H1 (cell line): ENCODE results near the gene FIZ1. TPM values are rescaled to one million over a fixed set of nuclear protein-coding genes. Genes with fewer than 3 reads are reported as not detected.

ENCODE experiments used
- CTCF ChIA-PET: fragments of 300-600 bp; sonication (Branson Sonifier 250); formaldehyde crosslinking; loops from one replicate; lab custom pipeline; 2021; ENCODE audit not compliant: partially characterized antibody; lab: Charles Lee
- POLR2A ChIA-PET: fragments of 300-600 bp; sonication (Branson Sonifier 250); formaldehyde crosslinking; loops from one replicate; lab custom pipeline; 2021; ENCODE audit warnings: inconsistent platforms; ENCODE audit not compliant: partially characterized antibody; lab: Charles Lee
- DNase-seq, 2 experiments: peaks; one replicate each; pipeline versions ENCODE4 v3.0.0 to v3.0.0-alpha.2; 2010 to 2022; ENCODE audit warnings: low spot score in 2 of 2, low read depth in 1 of 2, mixed read lengths in 1 of 2
- FAIRE-seq: peaks from 2 replicates; lab custom pipeline; 2011; peaks lifted over from hg19 to GRCh38; lab: Jason Lieb, UNC
- H2AFZ ChIP-seq: 2 replicates; pipeline ENCODE4 v1.8.1; 2012; ENCODE audit warnings: low read length, inconsistent platforms
- H2AK5ac ChIP-seq: 2 replicates; pipeline ENCODE4 v1.6.1; 2013; ENCODE audit warnings: low read depth, low read length
- H2BK120ac ChIP-seq: replicated peaks from 2 replicates; pipeline ENCODE3; 2013; ENCODE audit warnings: low read depth, low read length, inconsistent platforms
- H2BK12ac ChIP-seq: 2 replicates; pipeline ENCODE4 v1.6.1; 2013; ENCODE audit warnings: low read depth, low read length
- H2BK15ac ChIP-seq: 2 replicates; pipeline ENCODE4 v1.6.1; 2013; ENCODE audit warnings: low read length
- H2BK20ac ChIP-seq: 2 replicates; pipeline ENCODE4 v1.6.1; 2013; ENCODE audit warnings: low read length
- H2BK5ac ChIP-seq: 2 replicates; pipeline ENCODE4 v1.6.1; 2013; ENCODE audit warnings: low read depth, low read length
- H3K14ac ChIP-seq: 2 replicates; pipeline ENCODE4 v1.6.1; 2013; ENCODE audit warnings: inconsistent platforms; ENCODE audit not compliant: insufficient read length
- H3K18ac ChIP-seq: 2 replicates; pipeline ENCODE4 v1.6.1; 2013; ENCODE audit warnings: low read length; ENCODE audit errors: extremely low read depth
- H3K23ac ChIP-seq: 2 replicates; pipeline ENCODE4 v1.6.1; 2013; ENCODE audit warnings: inconsistent platforms; ENCODE audit not compliant: insufficient read length
- H3K23me2 ChIP-seq: 2 replicates; pipeline ENCODE4 v1.6.1; 2013; ENCODE audit warnings: low read depth, low read length
- H3K27ac ChIP-seq: 2 replicates; pipeline ENCODE4 v1.6.1; 2011; ENCODE audit warnings: low read depth, low read length, inconsistent platforms
- H3K27me3 ChIP-seq, 4 experiments: replicated peaks in 1 of 4; 1 replicate in 1 of 4; 2 replicates in 3 of 4; pipeline versions ENCODE4 v1.6.1 to v1.8.1; 2011 to 2013; ENCODE audit warnings: low read length in 3 of 4, mild to moderate bottlenecking in 3 of 4, inconsistent platforms in 2 of 4, mixed read lengths in 2 of 4, moderate library complexity in 1 of 4; ENCODE audit not compliant: control insufficient read depth in 3 of 4, insufficient read depth in 3 of 4; ENCODE audit errors: extremely low read depth in 1 of 4
- H3K36me3 ChIP-seq, 4 experiments: 2 replicates each; pipeline versions ENCODE4 v1.6.1 to v1.8.1; 2011 to 2013; ENCODE audit warnings: mild to moderate bottlenecking in 4 of 4, low read length in 3 of 4, moderate library complexity in 2 of 4, control low read depth in 1 of 4, inconsistent platforms in 1 of 4; ENCODE audit not compliant: insufficient read depth in 4 of 4, control insufficient read depth in 2 of 4
- H3K4ac ChIP-seq: replicated peaks from 2 replicates; pipeline ENCODE3; 2013; ENCODE audit warnings: low read length, low read depth, mixed read lengths, inconsistent platforms; ENCODE audit not compliant: insufficient read length
- H3K4me1 ChIP-seq, 4 experiments: replicated peaks in 1 of 4; 1 replicate in 1 of 4; 2 replicates in 3 of 4; pipeline versions ENCODE4 v1.6.1 to v1.8.1; 2011 to 2013; ENCODE audit warnings: low read length in 3 of 4, inconsistent platforms in 2 of 4, mixed read lengths in 1 of 4; ENCODE audit not compliant: insufficient read depth in 4 of 4, control insufficient read depth in 3 of 4
- H3K4me2 ChIP-seq, 2 experiments: 2 replicates each; pipeline versions ENCODE4 v1.6.1 to v1.8.1; 2011 to 2013; ENCODE audit warnings: low read depth in 2 of 2, low read length in 2 of 2, control low read depth in 1 of 2, inconsistent platforms in 1 of 2, mild to moderate bottlenecking in 1 of 2; ENCODE audit not compliant: insufficient read depth in 1 of 2
- H3K4me3 ChIP-seq, 4 experiments: fragments of 200-600, 300-600 bp in 1 of 4; sonication (generic), shearing (Covaris generic), sonication (Bioruptor Twin) in 1 of 4; 2 replicates each; pipeline versions ENCODE4 v1.5.1 to v1.8.1; 2011 to 2016; ENCODE audit warnings: low read length in 4 of 4, low read depth in 3 of 4, control low read depth in 2 of 4, inconsistent platforms in 2 of 4, mild to moderate bottlenecking in 2 of 4, mixed read lengths in 1 of 4, moderate library complexity in 1 of 4; ENCODE audit not compliant: insufficient read depth in 2 of 4; ENCODE audit errors: extremely low read depth in 1 of 4
- H3K56ac ChIP-seq: replicated peaks from 2 replicates; pipeline ENCODE3; 2013; ENCODE audit warnings: low read depth, mild to moderate bottlenecking, mixed read lengths, low read length, inconsistent platforms; ENCODE audit not compliant: insufficient read length
- H3K79me1 ChIP-seq: 2 replicates; pipeline ENCODE4 v1.6.1; 2013; ENCODE audit warnings: low read depth, low read length, control low read depth
- H3K79me2 ChIP-seq, 2 experiments: 2 replicates each; pipeline versions ENCODE4 v1.6.1 to v1.8.1; 2012 to 2013; ENCODE audit warnings: low read length in 2 of 2, mild to moderate bottlenecking in 2 of 2, inconsistent platforms in 1 of 2; ENCODE audit not compliant: insufficient read depth in 2 of 2, control insufficient read depth in 1 of 2
- H3K9ac ChIP-seq, 4 experiments: replicated peaks in 1 of 4; 1 replicate in 1 of 4; 2 replicates in 3 of 4; pipeline versions ENCODE4 v1.6.1 to v1.8.1; 2011 to 2013; ENCODE audit warnings: low read depth in 3 of 4, low read length in 3 of 4, control low read depth in 2 of 4, mild to moderate bottlenecking in 2 of 4, moderate library complexity in 2 of 4, inconsistent platforms in 1 of 4; ENCODE audit errors: extremely low read depth in 1 of 4
- H3K9me3 ChIP-seq, 2 experiments: 2 replicates each; pipeline versions ENCODE4 v1.6.1 to v1.8.1; 2012 to 2013; ENCODE audit warnings: mild to moderate bottlenecking in 2 of 2, moderate library complexity in 2 of 2, control low read depth in 1 of 2, inconsistent platforms in 1 of 2, low read depth in 1 of 2, low read length in 1 of 2, mixed read lengths in 1 of 2; ENCODE audit not compliant: insufficient read depth in 2 of 2
- H4K20me1 ChIP-seq, 2 experiments: replicated peaks in 1 of 2; 2 replicates each; pipeline versions ENCODE3 to v1.8.1; 2011 to 2013; ENCODE audit warnings: inconsistent platforms in 2 of 2, low read length in 2 of 2, mild to moderate bottlenecking in 1 of 2; ENCODE audit not compliant: insufficient read depth in 2 of 2, control insufficient read depth in 1 of 2
- H4K5ac ChIP-seq: 2 replicates; pipeline ENCODE4 v1.6.1; 2013; ENCODE audit warnings: low read length, low read depth, mixed read lengths, inconsistent platforms; ENCODE audit not compliant: insufficient read length
- H4K8ac ChIP-seq: 2 replicates; pipeline ENCODE4 v1.8.0; 2013; ENCODE audit warnings: mild to moderate bottlenecking, moderate library complexity, low read length, inconsistent platforms; ENCODE audit not compliant: insufficient read depth; ENCODE audit errors: extremely low read depth
- H4K91ac ChIP-seq: replicated peaks from 2 replicates; pipeline ENCODE3; 2013; ENCODE audit warnings: low read length, mixed read lengths, inconsistent platforms; ENCODE audit not compliant: insufficient read length
- CHD1 ChIP-seq: IDR thresholded peaks from 2 replicates; pipeline ENCODE4 v1.6.1; 2012; ENCODE audit warnings: low read depth, low read length, improper control_type of control experiment
- E2F6 ChIP-seq: IDR thresholded peaks from 2 replicates; pipeline ENCODE4 v1.6.1; 2012; ENCODE audit warnings: inconsistent platforms
- EGR1 ChIP-seq: IDR thresholded peaks from 2 replicates; pipeline ENCODE4 v1.6.1; 2011; ENCODE audit warnings: low read depth, low read length, borderline replicate concordance
- HDAC6 ChIP-seq: IDR thresholded peaks from one replicate; pipeline ENCODE4 v1.7.1; 2012; ENCODE audit warnings: low read depth, mild to moderate bottlenecking, inconsistent platforms, low read length, moderate library complexity
- KDM1A ChIP-seq: fragments of 200-600, 300-600 bp; sonication (generic); IDR thresholded peaks from 2 replicates; pipeline ENCODE4 v1.7.1; 2016; ENCODE audit warnings: mild to moderate bottlenecking, low read length, borderline replicate concordance
- KDM4A ChIP-seq: IDR thresholded peaks from one replicate; pipeline ENCODE4 v1.7.1; 2012; ENCODE audit warnings: low read depth, mild to moderate bottlenecking, moderate library complexity, low read length, inconsistent platforms; ENCODE audit not compliant: severe bottlenecking
- NRF1 ChIP-seq: IDR thresholded peaks from 2 replicates; pipeline ENCODE4 v1.6.1; 2011; ENCODE audit warnings: mild to moderate bottlenecking, low read depth, low read length, improper control_type of control experiment
- PHF8 ChIP-seq: fragments of 200-600 bp; sonication (generic); conservative IDR thresholded peaks from 2 replicates; pipeline ENCODE4 v1.7.1; 2012; ENCODE audit warnings: low read depth, mild to moderate bottlenecking, inconsistent platforms, low read length, moderate library complexity
- RAD21 ChIP-seq, 2 experiments: IDR thresholded peaks in 1 of 2; conservative IDR thresholded peaks in 1 of 2; 2 replicates each; pipeline ENCODE4 v1.6.1; 2011; ENCODE audit warnings: low read depth in 2 of 2, low read length in 2 of 2, improper control_type of control experiment in 1 of 2, inconsistent platforms in 1 of 2, mild to moderate bottlenecking in 1 of 2, moderate library complexity in 1 of 2
- RXRA ChIP-seq: IDR thresholded peaks from 2 replicates; pipeline ENCODE4 v1.6.1; 2011; ENCODE audit warnings: low read depth, mild to moderate bottlenecking, low read length, moderate library complexity; ENCODE audit not compliant: insufficient read depth
- SAP30 ChIP-seq: fragments of 300-600 bp; sonication (generic); IDR thresholded peaks from 2 replicates; pipeline ENCODE4 v1.7.1; 2012; ENCODE audit warnings: low read length, moderate library complexity, mild to moderate bottlenecking, inconsistent platforms; ENCODE audit not compliant: insufficient read depth, insufficient replicate concordance
- SUZ12 ChIP-seq: fragments of 200-600 bp; sonication (generic); IDR thresholded peaks from 2 replicates; pipeline ENCODE4 v1.6.1; 2012; ENCODE audit warnings: mild to moderate bottlenecking, inconsistent platforms, low read length, moderate library complexity, mixed read lengths
- WGBS, 2 experiments: shearing (Covaris generic) in 1 of 2; methylation state at CpG; one replicate each; pipeline versions ENCODE4 v1.1.6 to v1.1.7; 2013 to 2015; ENCODE audit warnings: low lambda C conversion rate in 2 of 2, mixed read lengths in 2 of 2, inconsistent platforms in 1 of 2, low coverage in 1 of 2, missing lambda C conversion rate in 1 of 2; ENCODE audit not compliant: insufficient replicate concordance in 2 of 2, insufficient coverage in 1 of 2, insufficient read length in 1 of 2; ENCODE audit errors: extremely low coverage in 1 of 2, missing lambda C conversion rate in 1 of 2; 5-methylcytosine and 5-hydroxymethylcytosine counted together
- polyA plus RNA-seq, 7 experiments: library from polyadenylated mRNA; depleted of rRNA in 3 of 7; stranded (reverse) in 5 of 7; unstranded in 2 of 7; fragments of >200 nt in 5 of 7; fragments of 200-250 nt in 2 of 7; gene quantifications; 1 replicate in 5 of 7; 2 replicates in 1 of 7; 4 replicates in 1 of 7; pipeline versions ENCODE4 v1.2.1 to v1.2.3, GENCODE V29; 2011 to 2013; ENCODE audit warnings: missing spikeins in 2 of 7, mixed read lengths in 2 of 7
- total RNA-seq: library from RNA; stranded (reverse); fragmentation: NEBNext Ultra II Directional; extraction: Animal tissue kit (Norgen Biotek cat#: 25700); gene quantifications from 2 replicates; pipeline ENCODE4 v1.2.1, GENCODE V29; 2021

FIZ1 gene
- total and polyA plus RNA-seq, 2 of the 8 experiments (the other 6 are each of a cell fraction or from before 2014, with no cell fraction given) = 9.1 to 18.5 TPM

GRCh38 chr19:55623561-55623960, 24.2 kb upstream of the FIZ1 start:
- CTCF ChIA-PET = interaction anchor here (0.8 to 8.0 kb wide), 3 partner anchors 9 to 29 kb away, joined by 3 to 38 read pairs (median 9); partner anchors contain the start of gene ZNF865
- no peaks in the 10 kb centered on the region for H3K9me3 ChIP-seq
- no peak for TF ChIP-seq CHD1
- TF ChIP-seq KDM1A = no peak
- no peak for TF ChIP-seq SAP30
- no peak for TF ChIP-seq NRF1
- no peak for TF ChIP-seq RXRA
- TF ChIP-seq PHF8 = no peak
- TF ChIP-seq EGR1 = no peak
- TF ChIP-seq SUZ12 = no peak
- no peak for TF ChIP-seq HDAC6
- no peak for TF ChIP-seq E2F6
- TF ChIP-seq KDM4A = no peak
- no peak for TF ChIP-seq RAD21 (IDR thresholded peaks at IDR 0.05 in 1 of 2, conservative IDR thresholded peaks at IDR 0.05 in 1 of 2; ENCODE audit: low read depth in 2 of 2, low read length in 2 of 2)

More at GRCh38 chr19:55623561-55623960, 24.2 kb upstream of the FIZ1 start:
- no peak for FAIRE-seq
- peak overlapping the region; percentile 29 to 50; a peak in 1 of 4 replicates for H3K4me2 ChIP-seq
- H3K18ac ChIP-seq = no peak overlapping the region
- H4K91ac ChIP-seq = no peak overlapping the region
- peaks cover 0 to 3% (median 0%) of the 10 kb centered on the region in 4 experiments; a peak in 3 of 7 replicates for H3K4me1 ChIP-seq
- no peak overlapping the region for H2BK12ac ChIP-seq
- DNase-seq = no peak
- H3K4ac ChIP-seq = no peak overlapping the region
- H4K20me1 ChIP-seq = peaks cover 1 to 5% of the 10 kb centered on the region in 2 experiments
- no peak overlapping the region for H2BK15ac ChIP-seq
- H2AK5ac ChIP-seq = no peak overlapping the region
- no peak overlapping the region for H3K56ac ChIP-seq
- peaks cover 0 to 11% (median 1%) of the 10 kb centered on the region in 4 experiments; a peak in 4 of 8 replicates for H3K36me3 ChIP-seq
- peak overlapping the region; percentile 25 to 95 (median 59); a peak in 7 of 8 replicates for H3K4me3 ChIP-seq
- H3K79me2 ChIP-seq = no peaks in the 10 kb centered on the region
- no peak overlapping the region for H2BK20ac ChIP-seq
- H3K14ac ChIP-seq = no peak overlapping the region
- no peak overlapping the region for H3K9ac ChIP-seq
- H3K27ac ChIP-seq = no peak overlapping the region
- WGBS, 2 experiments = 91% methylated on average over 7 of the region's 7 CpGs; no CpG with 5 or more reads in 1 of the 2 experiments
- H2AFZ ChIP-seq = no peak overlapping the region
- H3K23me2 ChIP-seq = no peaks in the 10 kb centered on the region
- POLR2A ChIA-PET = interaction anchor here (1.0 to 6.8 kb wide), 7 partner anchors 10 to 171 kb away, joined by 3 to 32 read pairs (median 6); partner anchors contain the start of genes CCDC106, ZNF581 and ZNF865
- H3K79me1 ChIP-seq = no peaks in the 10 kb centered on the region
- no peak overlapping the region for H2BK5ac ChIP-seq
- no peaks in the 10 kb centered on the region for H3K27me3 ChIP-seq
- H3K23ac ChIP-seq = no peak overlapping the region
- H2BK120ac ChIP-seq = no peak overlapping the region
- H4K5ac ChIP-seq = no peak overlapping the region
- no peak overlapping the region for H4K8ac ChIP-seq
